ENCODE results near the gene DDR2. TPM values are rescaled to one million over a fixed set of nuclear protein-coding genes. Genes with fewer than 3 reads are reported as not detected.

The DDR2 gene
- polyA plus RNA-seq, 3 donors = 0.07 TPM; not detected in 2

GRCh38 chr1:162704673-162705424 lies 72.6 kb downstream of the DDR2 start:
- H3K36me3 ChIP-seq (replicated peaks in 1 of 2; ENCODE audit: control insufficient read depth in 1 of 2, insufficient read depth in 2 of 2, low read length in 2 of 2) = no peaks in the 10 kb centered on the region
- Mint-ChIP-seq H3K27me3 (ENCODE audit: low read depth in 3 of 3) (no peaks in the 10 kb centered on the region), H3K36me3 (no peaks in the 10 kb centered on the region), H3K4me1 (no peaks in the 10 kb centered on the region), H3K4me3 (no peak overlapping the region), H3K27ac (no peak overlapping the region), H3K9me3 (peaks cover 0 to 10% (median 0%) of the 10 kb centered on the region in 7 donors)
- no peaks in the 10 kb centered on the region for H3K79me2 ChIP-seq (ENCODE audit: insufficient read depth, low read length)
- no peak overlapping the region for H3K27ac ChIP-seq (ENCODE audit: low read depth in 1 of 2, low read length in 2 of 2)
- no peaks in the 10 kb centered on the region for H3K9me3 ChIP-seq (replicated peaks in 1 of 2; ENCODE audit: control insufficient read depth in 1 of 2, insufficient read depth in 1 of 2, low read length in 2 of 2)
- WGBS (ENCODE audit: insufficient coverage) = 98% methylated on average over 5 of the region's 11 CpGs
- no peaks in the 10 kb centered on the region for H3K27me3 ChIP-seq (ENCODE audit: control insufficient read depth in 2 of 2, insufficient read depth in 2 of 2, low read length in 2 of 2)
- no peak overlapping the region for H3K4me2 ChIP-seq (replicated peaks; ENCODE audit: extremely low read depth, low read length, poor library complexity, severe bottlenecking)
- no peaks in the 10 kb centered on the region for H3K4me1 ChIP-seq (ENCODE audit: control insufficient read depth in 1 of 2, insufficient read depth in 2 of 2, low read length in 2 of 2)
- H3K9ac ChIP-seq (ENCODE audit: insufficient read depth, low read length, poor library complexity, severe bottlenecking) = no peak overlapping the region
- no peak overlapping the region for H3K4me3 ChIP-seq (replicated peaks in 1 of 3; ENCODE audit: low read depth in 2 of 3, low read length in 3 of 3)
- intact Hi-C loops (cut with micrococcal nuclease) = no loop called here
- DNase-seq = no peak
- TF ChIP-seq CTCF (IDR thresholded peaks at IDR 0.05) = no peak
- no peaks in the 10 kb centered on the region for H4K20me1 ChIP-seq (ENCODE audit: insufficient read depth, low read length)
- H2AFZ ChIP-seq (ENCODE audit: insufficient read depth, low read depth, low read length, poor library complexity, severe bottlenecking) = no peak overlapping the region

- no peaks in the 10 kb centered on the region for H3K36me3 ChIP-seq (replicated peaks in 1 of 2; ENCODE audit: control insufficient read depth in 1 of 2, insufficient read depth in 2 of 2, low read length in 2 of 2)
- no peak overlapping the region for H3K4me3 ChIP-seq (replicated peaks in 1 of 3; ENCODE audit: low read depth in 2 of 3, low read length in 3 of 3)
- Mint-ChIP-seq H3K27ac (no peak overlapping the region), H3K36me3 (no peaks in the 10 kb centered on the region), H3K4me3 (no peak overlapping the region), H3K27me3 (ENCODE audit: low read depth in 3 of 3) (peaks cover 0 to 2% (median 0%) of the 10 kb centered on the region in 3 donors), H3K9me3 (peaks cover 0 to 10% (median 0%) of the 10 kb centered on the region in 7 donors), H3K4me1 (no peaks in the 10 kb centered on the region)
- no peak for TF ChIP-seq CTCF (IDR thresholded peaks at IDR 0.05)
- H4K20me1 ChIP-seq (ENCODE audit: insufficient read depth, low read length) = no peaks in the 10 kb centered on the region
- no peaks in the 10 kb centered on the region for H3K27me3 ChIP-seq (ENCODE audit: control insufficient read depth in 2 of 2, insufficient read depth in 2 of 2, low read length in 2 of 2)
- no peaks in the 10 kb centered on the region for H3K79me2 ChIP-seq (ENCODE audit: insufficient read depth, low read length)
- no peaks in the 10 kb centered on the region for H3K9me3 ChIP-seq (replicated peaks in 1 of 2; ENCODE audit: control insufficient read depth in 1 of 2, insufficient read depth in 1 of 2, low read length in 2 of 2)
- no peaks in the 10 kb centered on the region for H3K4me1 ChIP-seq (ENCODE audit: control insufficient read depth in 1 of 2, insufficient read depth in 2 of 2, low read length in 2 of 2)
- H2AFZ ChIP-seq (ENCODE audit: insufficient read depth, low read depth, low read length, poor library complexity, severe bottlenecking) = no peak overlapping the region
- no peak overlapping the region for H3K27ac ChIP-seq (ENCODE audit: low read depth in 1 of 2, low read length in 2 of 2)
- WGBS (ENCODE audit: insufficient coverage) = no CpG with 5 or more reads among the region's 2 CpGs
- intact Hi-C loops (cut with micrococcal nuclease) = no loop called here
- no peak overlapping the region for H3K9ac ChIP-seq (ENCODE audit: insufficient read depth, low read length, poor library complexity, severe bottlenecking)
- H3K4me2 ChIP-seq (replicated peaks; ENCODE audit: extremely low read depth, low read length, poor library complexity, severe bottlenecking) = no peak overlapping the region
- no peak for DNase-seq
These were observed 73.7 kb downstream of the DDR2 start for GRCh38 chr1:162706003-162706402.

Measured in CD14-positive monocyte (primary cell).